WTC11 (cell line): ENCODE data around the gene APOA4.

ENCODE experiments used
- NR2C2 ChIP-seq: sonication (generic); formaldehyde crosslinking; IDR thresholded peaks from 2 replicates; pipeline ENCODE4 v1.8.0; 2022; ENCODE audit warnings: mild to moderate bottlenecking, missing genetic modification reagents
- RELA ChIP-seq: sonication (generic); formaldehyde crosslinking; IDR thresholded peaks from 2 replicates; pipeline ENCODE4 v1.8.1; 2022; ENCODE audit warnings: missing genetic modification reagents, mild to moderate bottlenecking, borderline replicate concordance
- SMAD3 ChIP-seq: sonication (generic); formaldehyde crosslinking; IDR thresholded peaks from 2 replicates; pipeline ENCODE4 v1.8.0; 2022; ENCODE audit warnings: missing genetic modification reagents, mild to moderate bottlenecking, borderline replicate concordance
- TCF7 ChIP-seq: sonication (generic); formaldehyde crosslinking; IDR thresholded peaks from 2 replicates; pipeline ENCODE4 v1.8.0; 2022; ENCODE audit warnings: mild to moderate bottlenecking, low read depth, missing genetic modification reagents, moderate library complexity
- TF ChIP-seq, protein P1 (sequence below): sonication (generic); formaldehyde crosslinking; IDR thresholded peaks from 2 replicates; pipeline ENCODE4 v1.8.0; 2023; ENCODE audit warnings: mild to moderate bottlenecking, missing genetic modification reagents
- TF ChIP-seq, protein P2 (sequence below): sonication (generic); formaldehyde crosslinking; IDR thresholded peaks from 2 replicates; pipeline ENCODE4 v1.8.1; 2022; ENCODE audit warnings: low read depth, mild to moderate bottlenecking, moderate library complexity, missing genetic modification reagents, borderline replicate concordance
- TF ChIP-seq, protein P3 (sequence below): sonication (generic); formaldehyde crosslinking; IDR thresholded peaks from 2 replicates; pipeline ENCODE4 v1.8.1; 2022; ENCODE audit warnings: low read depth, missing genetic modification reagents, borderline replicate concordance
- TF ChIP-seq, protein P4 (sequence below): fragments of 200-600 bp; IDR thresholded peaks from 2 replicates; pipeline ENCODE4 v1.8.0; 2022; ENCODE audit warnings: antibody characterized with exemption

DNA sequence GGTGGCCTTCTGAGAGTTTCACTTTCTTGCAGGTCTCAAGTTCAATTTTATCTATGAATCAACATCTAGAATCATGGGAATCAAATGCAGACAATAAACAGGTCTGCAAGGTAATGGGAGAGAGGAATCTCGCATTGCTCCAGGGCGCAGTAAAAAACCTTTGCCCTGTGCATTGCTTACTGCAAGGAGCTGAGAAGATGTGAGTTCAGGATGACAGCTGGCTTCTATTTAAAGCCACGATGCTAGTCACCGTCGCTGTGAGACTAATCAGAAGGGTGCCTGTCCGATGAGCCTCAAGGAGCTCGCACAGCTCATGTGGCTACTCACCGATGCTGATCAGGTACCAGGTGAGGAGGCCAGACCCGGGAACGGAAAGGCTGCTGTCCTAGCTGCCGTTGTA, 44.5 kb upstream of the APOA4 start:
- TF ChIP-seq, protein P1, sequence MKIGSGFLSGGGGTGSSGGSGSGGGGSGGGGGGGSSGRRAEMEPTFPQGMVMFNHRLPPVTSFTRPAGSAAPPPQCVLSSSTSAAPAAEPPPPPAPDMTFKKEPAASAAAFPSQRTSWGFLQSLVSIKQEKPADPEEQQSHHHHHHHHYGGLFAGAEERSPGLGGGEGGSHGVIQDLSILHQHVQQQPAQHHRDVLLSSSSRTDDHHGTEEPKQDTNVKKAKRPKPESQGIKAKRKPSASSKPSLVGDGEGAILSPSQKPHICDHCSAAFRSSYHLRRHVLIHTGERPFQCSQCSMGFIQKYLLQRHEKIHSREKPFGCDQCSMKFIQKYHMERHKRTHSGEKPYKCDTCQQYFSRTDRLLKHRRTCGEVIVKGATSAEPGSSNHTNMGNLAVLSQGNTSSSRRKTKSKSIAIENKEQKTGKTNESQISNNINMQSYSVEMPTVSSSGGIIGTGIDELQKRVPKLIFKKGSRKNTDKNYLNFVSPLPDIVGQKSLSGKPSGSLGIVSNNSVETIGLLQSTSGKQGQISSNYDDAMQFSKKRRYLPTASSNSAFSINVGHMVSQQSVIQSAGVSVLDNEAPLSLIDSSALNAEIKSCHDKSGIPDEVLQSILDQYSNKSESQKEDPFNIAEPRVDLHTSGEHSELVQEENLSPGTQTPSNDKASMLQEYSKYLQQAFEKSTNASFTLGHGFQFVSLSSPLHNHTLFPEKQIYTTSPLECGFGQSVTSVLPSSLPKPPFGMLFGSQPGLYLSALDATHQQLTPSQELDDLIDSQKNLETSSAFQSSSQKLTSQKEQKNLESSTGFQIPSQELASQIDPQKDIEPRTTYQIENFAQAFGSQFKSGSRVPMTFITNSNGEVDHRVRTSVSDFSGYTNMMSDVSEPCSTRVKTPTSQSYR (CRISPR knock-in tag) = no peak
- TF ChIP-seq, protein P2, sequence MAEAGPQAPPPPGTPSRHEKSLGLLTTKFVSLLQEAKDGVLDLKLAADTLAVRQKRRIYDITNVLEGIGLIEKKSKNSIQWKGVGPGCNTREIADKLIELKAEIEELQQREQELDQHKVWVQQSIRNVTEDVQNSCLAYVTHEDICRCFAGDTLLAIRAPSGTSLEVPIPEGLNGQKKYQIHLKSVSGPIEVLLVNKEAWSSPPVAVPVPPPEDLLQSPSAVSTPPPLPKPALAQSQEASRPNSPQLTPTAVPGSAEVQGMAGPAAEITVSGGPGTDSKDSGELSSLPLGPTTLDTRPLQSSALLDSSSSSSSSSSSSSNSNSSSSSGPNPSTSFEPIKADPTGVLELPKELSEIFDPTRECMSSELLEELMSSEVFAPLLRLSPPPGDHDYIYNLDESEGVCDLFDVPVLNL (CRISPR knock-in tag) = no peak
- TF ChIP-seq, protein P3, sequence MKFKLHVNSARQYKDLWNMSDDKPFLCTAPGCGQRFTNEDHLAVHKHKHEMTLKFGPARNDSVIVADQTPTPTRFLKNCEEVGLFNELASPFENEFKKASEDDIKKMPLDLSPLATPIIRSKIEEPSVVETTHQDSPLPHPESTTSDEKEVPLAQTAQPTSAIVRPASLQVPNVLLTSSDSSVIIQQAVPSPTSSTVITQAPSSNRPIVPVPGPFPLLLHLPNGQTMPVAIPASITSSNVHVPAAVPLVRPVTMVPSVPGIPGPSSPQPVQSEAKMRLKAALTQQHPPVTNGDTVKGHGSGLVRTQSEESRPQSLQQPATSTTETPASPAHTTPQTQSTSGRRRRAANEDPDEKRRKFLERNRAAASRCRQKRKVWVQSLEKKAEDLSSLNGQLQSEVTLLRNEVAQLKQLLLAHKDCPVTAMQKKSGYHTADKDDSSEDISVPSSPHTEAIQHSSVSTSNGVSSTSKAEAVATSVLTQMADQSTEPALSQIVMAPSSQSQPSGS (CRISPR knock-in tag) = no peak
- no peak for TF ChIP-seq SMAD3 (CRISPR knock-in tag)
- TF ChIP-seq, protein P4, sequence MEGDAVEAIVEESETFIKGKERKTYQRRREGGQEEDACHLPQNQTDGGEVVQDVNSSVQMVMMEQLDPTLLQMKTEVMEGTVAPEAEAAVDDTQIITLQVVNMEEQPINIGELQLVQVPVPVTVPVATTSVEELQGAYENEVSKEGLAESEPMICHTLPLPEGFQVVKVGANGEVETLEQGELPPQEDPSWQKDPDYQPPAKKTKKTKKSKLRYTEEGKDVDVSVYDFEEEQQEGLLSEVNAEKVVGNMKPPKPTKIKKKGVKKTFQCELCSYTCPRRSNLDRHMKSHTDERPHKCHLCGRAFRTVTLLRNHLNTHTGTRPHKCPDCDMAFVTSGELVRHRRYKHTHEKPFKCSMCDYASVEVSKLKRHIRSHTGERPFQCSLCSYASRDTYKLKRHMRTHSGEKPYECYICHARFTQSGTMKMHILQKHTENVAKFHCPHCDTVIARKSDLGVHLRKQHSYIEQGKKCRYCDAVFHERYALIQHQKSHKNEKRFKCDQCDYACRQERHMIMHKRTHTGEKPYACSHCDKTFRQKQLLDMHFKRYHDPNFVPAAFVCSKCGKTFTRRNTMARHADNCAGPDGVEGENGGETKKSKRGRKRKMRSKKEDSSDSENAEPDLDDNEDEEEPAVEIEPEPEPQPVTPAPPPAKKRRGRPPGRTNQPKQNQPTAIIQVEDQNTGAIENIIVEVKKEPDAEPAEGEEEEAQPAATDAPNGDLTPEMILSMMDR = no peak
- TF ChIP-seq RELA (CRISPR knock-in tag) = no peak
- no peak for TF ChIP-seq NR2C2 (CRISPR knock-in tag)
- no peak for TF ChIP-seq TCF7
